ENCODE results near the gene BHLHE40.

BHLHE40 gene

GRCh38 chr3:4996771-4997291 is 17.6 kb downstream of the BHLHE40 start:
- H3K9ac ChIP-seq = no peak overlapping the region
- H3K4me2 ChIP-seq = no peak overlapping the region
- no peak overlapping the region for H3K27ac ChIP-seq
- H3K9me3 ChIP-seq = no peaks in the 10 kb centered on the region
- H3K4me3 ChIP-seq = no peak overlapping the region
- peaks cover 17% of the 10 kb centered on the region; the same call in 1 of the 2 replicates for H3K4me1 ChIP-seq
- H3K27me3 ChIP-seq = no peaks in the 10 kb centered on the region
- TF ChIP-seq Cebpa-rat (IDR thresholded peaks at IDR 0.05) = no peak
- H3K36me3 ChIP-seq = no peaks in the 10 kb centered on the region
- H4K20me1 ChIP-seq = no peaks in the 10 kb centered on the region

DNA sequence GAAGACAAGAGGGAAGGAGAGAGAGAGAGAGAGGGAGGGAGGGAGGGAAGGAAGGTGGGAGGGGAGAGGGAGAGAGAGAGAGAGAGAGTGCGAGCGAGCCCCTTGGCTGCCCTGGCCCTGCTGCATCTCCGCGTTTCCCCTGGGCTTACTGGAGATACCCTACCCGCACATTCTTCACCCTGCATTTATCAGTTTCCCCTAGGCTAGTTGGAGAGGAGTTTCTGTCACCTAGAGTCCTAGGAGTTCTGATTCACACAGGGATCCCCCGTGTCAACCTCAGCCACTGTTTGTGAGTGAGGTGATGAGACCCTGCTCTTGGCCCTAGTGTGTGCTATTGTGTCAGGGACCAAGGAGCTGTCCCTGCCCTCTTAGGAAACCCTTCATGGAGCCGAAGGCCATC is 18.7 kb downstream of the BHLHE40 start:
- Histone ChIP-seq H3K4me2 (no peak overlapping the region), H3K4me3 (no peak overlapping the region), H4K20me1 (no peaks in the 10 kb centered on the region), H3K9ac (no peak overlapping the region), H3K36me3 (no peaks in the 10 kb centered on the region), H3K9me3 (no peaks in the 10 kb centered on the region), H3K27ac (no peak overlapping the region), H3K4me1 (peaks cover 17% of the 10 kb centered on the region; the same call in 1 of the 2 replicates), H3K27me3 (no peaks in the 10 kb centered on the region)
- no peak for TF ChIP-seq Cebpa-rat (IDR thresholded peaks at IDR 0.05)

- Histone ChIP-seq H3K4me1 (peaks cover 15% of the 10 kb centered on the region; the same call in 1 of the 2 replicates), H3K4me3 (no peak overlapping the region), H3K9ac (no peak overlapping the region), H3K9me3 (no peaks in the 10 kb centered on the region), H3K27me3 (no peaks in the 10 kb centered on the region), H4K20me1 (no peaks in the 10 kb centered on the region), H3K4me2 (no peak overlapping the region; the same call in 1 of the 2 replicates), H3K27ac (no peak overlapping the region), H3K36me3 (no peaks in the 10 kb centered on the region)
- TF ChIP-seq Cebpa-rat (IDR thresholded peaks at IDR 0.05) = no peak
Measured at GRCh38 chr3:4999531-5000184, 20.4 kb downstream of the BHLHE40 start.

GRCh38 chr3:5001135-5001534 is 21.9 kb downstream of the BHLHE40 start:
- Histone ChIP-seq H3K9ac (no peak overlapping the region), H3K36me3 (no peaks in the 10 kb centered on the region), H3K27ac (no peak overlapping the region), H4K20me1 (no peaks in the 10 kb centered on the region), H3K9me3 (no peaks in the 10 kb centered on the region), H3K27me3 (no peaks in the 10 kb centered on the region), H3K4me3 (no peak overlapping the region), H3K4me1 (peaks cover 8% of the 10 kb centered on the region), H3K4me2 (no peak overlapping the region)
- TF ChIP-seq Cebpa-rat (IDR thresholded peaks at IDR 0.05) = no peak

GRCh38 chr3:5001805-5002173 is 22.6 kb downstream of the BHLHE40 start:
- H3K36me3 ChIP-seq = no peaks in the 10 kb centered on the region
- no peak overlapping the region for H3K4me2 ChIP-seq
- H4K20me1 ChIP-seq = no peaks in the 10 kb centered on the region
- peaks cover 15% of the 10 kb centered on the region for H3K4me1 ChIP-seq
- no peak for TF ChIP-seq Cebpa-rat (IDR thresholded peaks at IDR 0.05)
- no peaks in the 10 kb centered on the region for H3K27me3 ChIP-seq
- no peak overlapping the region for H3K4me3 ChIP-seq
- H3K27ac ChIP-seq = no peak overlapping the region
- no peak overlapping the region for H3K9ac ChIP-seq
- no peaks in the 10 kb centered on the region for H3K9me3 ChIP-seq

- Histone ChIP-seq H4K20me1 (no peaks in the 10 kb centered on the region), H3K4me3 (no peak overlapping the region), H3K9me3 (no peaks in the 10 kb centered on the region), H3K27ac (no peak overlapping the region), H3K4me1 (peaks cover 20% of the 10 kb centered on the region), H3K4me2 (no peak overlapping the region), H3K27me3 (no peaks in the 10 kb centered on the region), H3K9ac (no peak overlapping the region), H3K36me3 (no peaks in the 10 kb centered on the region)
- TF ChIP-seq Cebpa-rat (IDR thresholded peaks at IDR 0.05) = no peak
Measured at GRCh38 chr3:5002174-5002870, 23.1 kb downstream of the BHLHE40 start.

GRCh38 chr3:5002871-5003247 is 23.6 kb downstream of the BHLHE40 start:
- Histone ChIP-seq H3K9ac (no peak overlapping the region), H3K9me3 (no peaks in the 10 kb centered on the region), H4K20me1 (no peaks in the 10 kb centered on the region), H3K27ac (no peak overlapping the region), H3K27me3 (no peaks in the 10 kb centered on the region), H3K36me3 (no peaks in the 10 kb centered on the region), H3K4me1 (peaks cover 25% of the 10 kb centered on the region), H3K4me3 (no peak overlapping the region), H3K4me2 (no peak overlapping the region)
- TF ChIP-seq Cebpa-rat (IDR thresholded peaks at IDR 0.05) = no peak

- 0 out of 2 replicates have a peak, but pooled peaks cover 5% of the 10 kb centered on the region for H4K20me1 ChIP-seq
- H3K4me1 ChIP-seq = peaks cover 42% of the 10 kb centered on the region
- no peak overlapping the region for H3K9ac ChIP-seq
- no peaks in the 10 kb centered on the region for H3K27me3 ChIP-seq
- H3K36me3 ChIP-seq = no peaks in the 10 kb centered on the region
- H3K27ac ChIP-seq = no peak overlapping the region
- no peak for TF ChIP-seq Cebpa-rat (IDR thresholded peaks at IDR 0.05)
- H3K4me3 ChIP-seq = no peak overlapping the region
- no peaks in the 10 kb centered on the region for H3K9me3 ChIP-seq
- no peak overlapping the region for H3K4me2 ChIP-seq
Measured at GRCh38 chr3:5004319-5005152, 25.3 kb downstream of the BHLHE40 start.

GRCh38 chr3:5005367-5005766 is 26.1 kb downstream of the BHLHE40 start:
- Histone ChIP-seq H3K9ac (no peak overlapping the region), H3K9me3 (no peaks in the 10 kb centered on the region), H3K4me1 (peaks cover 44% of the 10 kb centered on the region), H3K36me3 (no peaks in the 10 kb centered on the region), H3K4me2 (no peak overlapping the region), H3K27me3 (no peaks in the 10 kb centered on the region), H3K4me3 (no peak overlapping the region), H3K27ac (no peak overlapping the region), H4K20me1 (0 out of 2 replicates have a peak, but pooled peaks cover 5% of the 10 kb centered on the region)
- TF ChIP-seq Cebpa-rat (IDR thresholded peaks at IDR 0.05) = no peak
